GM23338 (cell line): ENCODE data around the gene RER1. TPM values are rescaled to one million over a fixed set of nuclear protein-coding genes. Genes with fewer than 3 reads are reported as not detected.

Experiments used
- polyA plus RNA-seq: library from polyadenylated mRNA; unstranded; fragments of >200 nt; fragmentation: Nextera tagmentation; extraction: Ambion mirVana; gene quantifications from 2 replicates; pipeline ENCODE4 v1.2.1, GENCODE V29; 2016
- total RNA-seq: library from RNA; depleted of rRNA; stranded (reverse); fragments of >200 nt; shearing (Covaris generic); gene quantifications from 2 replicates; pipeline ENCODE4 v1.2.3, GENCODE V29; 2014; rRNA removed

RER1 gene
- total and polyA plus RNA-seq, 2 experiments from 2014 or later = 58.4 to 99.5 TPM

Other genes starting within 250 kb of the RER1 start
- gene FAAP20, start 197.1 kb upstream of the RER1 start, total RNA-seq = 54.3 and 79.1 TPM in 2 replicates
- 167 and 173 TPM in 2 replicates for gene FAAP20, start 197.1 kb upstream of the RER1 start, polyA plus RNA-seq
- 62.8 and 66.8 TPM in 2 replicates for gene SKI, start 163.5 kb upstream of the RER1 start, total RNA-seq
- 9.3 and 10.4 TPM in 2 replicates for gene SKI, start 163.5 kb upstream of the RER1 start, polyA plus RNA-seq
- 6.6 and 11.1 TPM in 2 replicates for gene MORN1, start 287 bp upstream of the RER1 start, total RNA-seq
- 4.7 and 4.8 TPM in 2 replicates for gene MORN1, start 287 bp upstream of the RER1 start, polyA plus RNA-seq
- 43.3 and 53.9 TPM in 2 replicates for gene PEX10, start 20.7 kb downstream of the RER1 start, total RNA-seq
- 15.0 and 15.9 TPM in 2 replicates for gene PEX10, start 20.7 kb downstream of the RER1 start, polyA plus RNA-seq
- 0.08 and 0.31 TPM in 2 replicates for gene PLCH2, start 84.4 kb downstream of the RER1 start, total RNA-seq
- 0.07 TPM in 1 of 2 replicates, not detected in the other for gene PLCH2, start 84.4 kb downstream of the RER1 start, polyA plus RNA-seq
- gene PANK4, start 134.8 kb downstream of the RER1 start, total RNA-seq = 31.2 and 43.7 TPM in 2 replicates
- 25.4 and 25.8 TPM in 2 replicates for gene PANK4, start 134.8 kb downstream of the RER1 start, polyA plus RNA-seq
- gene HES5, start 138.4 kb downstream of the RER1 start, total RNA-seq = 0.21 TPM in 1 of 2 replicates, not detected in the other
- 0.16 TPM in 1 of 2 replicates, not detected in the other for gene HES5, start 138.4 kb downstream of the RER1 start, polyA plus RNA-seq
- 0.85 TPM in 1 of 2 replicates, not detected in the other for gene TNFRSF14, start 164.5 kb downstream of the RER1 start, total RNA-seq
- not detected in 2 replicates for gene TNFRSF14, start 164.5 kb downstream of the RER1 start, polyA plus RNA-seq
- gene PRXL2B, start 194.9 kb downstream of the RER1 start, total RNA-seq = 35.1 and 44.0 TPM in 2 replicates
- gene PRXL2B, start 194.9 kb downstream of the RER1 start, polyA plus RNA-seq = 25.5 and 25.6 TPM in 2 replicates
- gene MMEL1, start 241.2 kb downstream of the RER1 start, total RNA-seq = 0.43 and 0.90 TPM in 2 replicates
- gene MMEL1, start 241.2 kb downstream of the RER1 start, polyA plus RNA-seq = 0.57 and 0.71 TPM in 2 replicates